PC-3 (cell line): Measurements from ENCODE around the gene NDFIP2. TPM values are rescaled to one million over a fixed set of nuclear protein-coding genes. Genes with fewer than 3 reads are reported as not detected.

Experiments
- ATAC-seq: fragments of 200-7000 bp; cut with Tn5 transposase; 2 replicates; pipeline ENCODE4 v1.9.1; 2020; ENCODE audit warnings: mild to moderate bottlenecking, moderate library complexity
- BruUV-seq: library from RNA; stranded (reverse); fragments of 400-500 nt; replicated peaks from 2 replicates; lab custom pipeline; 2021; lab: Mats Ljungman, UMichigan
- CTCF ChIA-PET: fragments of 300-600 bp; sonication (Branson Sonifier 250); formaldehyde crosslinking; loops from one replicate; lab custom pipeline; 2022; ENCODE audit warnings: antibody characterized with exemption; lab: Charles Lee
- POLR2A ChIA-PET: fragments of 300-600 bp; sonication (Branson Sonifier 250); formaldehyde crosslinking; loops from one replicate; lab custom pipeline; 2022; ENCODE audit warnings: antibody characterized with exemption; ENCODE audit not compliant: unreplicated experiment; lab: Charles Lee
- DNase-seq: peaks from one replicate; pipeline ENCODE4 v3.0.0-alpha.2; 2015
- H2AFZ ChIP-seq: fragments of 300-600 bp; sonication (generic); 2 replicates; pipeline ENCODE4 v1.6.0; 2016; ENCODE audit warnings: antibody characterized with exemption, low read length
- H3F3A ChIP-seq: fragments of 300-600 bp; sonication (generic); one replicate; pipeline ENCODE4 v1.6.0; 2017; ENCODE audit warnings: antibody characterized with exemption, low read length, control low read depth, mild to moderate bottlenecking; ENCODE audit not compliant: unreplicated experiment
- H3K27ac ChIP-seq: fragments of 300-600 bp; sonication (generic); 2 replicates; pipeline ENCODE4 v1.5.1; 2016; ENCODE audit warnings: mild to moderate bottlenecking, low read length
- H3K27me3 ChIP-seq: fragments of 300-600 bp; sonication (generic); 2 replicates; pipeline ENCODE4 v1.6.1; 2016; ENCODE audit warnings: low read length, mixed read lengths
- H3K36me3 ChIP-seq: fragments of 300-600 bp; sonication (generic); 2 replicates; pipeline ENCODE4 v1.6.1; 2016; ENCODE audit warnings: low read depth, mixed run types, low read length, mixed read lengths
- H3K4me1 ChIP-seq: fragments of 300-600 bp; sonication (generic); 2 replicates; pipeline ENCODE4 v1.5.1; 2016; ENCODE audit warnings: low read length; ENCODE audit not compliant: insufficient read depth
- H3K4me2 ChIP-seq: fragments of 300-600 bp; sonication (generic); 2 replicates; pipeline ENCODE4 v1.6.0; 2016; ENCODE audit warnings: low read length
- H3K4me3 ChIP-seq: fragments of 300-600 bp; sonication (generic); 2 replicates; pipeline ENCODE4 v1.5.1; 2016; ENCODE audit warnings: mild to moderate bottlenecking, low read length, mixed read lengths
- H3K79me2 ChIP-seq: fragments of 300-600 bp; sonication (generic); 2 replicates; pipeline ENCODE4 v1.6.1; 2017; ENCODE audit warnings: low read length, mixed read lengths
- H3K9ac ChIP-seq: fragments of 300-600 bp; sonication (generic); 2 replicates; pipeline ENCODE4 v1.6.0; 2016; ENCODE audit warnings: mild to moderate bottlenecking, low read length
- H3K9me2 ChIP-seq: fragments of 300-600 bp; sonication (generic); replicated peaks from 2 replicates; pipeline ENCODE4 v1.6.1; 2016; ENCODE audit warnings: mixed run types, low read length, mixed read lengths
- H3K9me3 ChIP-seq: fragments of 300-600 bp; sonication (generic); 2 replicates; pipeline ENCODE4 v1.6.1; 2016; ENCODE audit warnings: low read length, mixed read lengths
- H4K20me1 ChIP-seq: fragments of 300-600 bp; sonication (generic); 2 replicates; pipeline ENCODE4 v1.6.1; 2016; ENCODE audit warnings: low read length, mixed read lengths
- EZH2 ChIP-seq: fragments of 300-600 bp; sonication (generic); IDR thresholded peaks from one replicate; pipeline ENCODE4 v1.6.1; 2017; ENCODE audit warnings: antibody characterized with exemption, mild to moderate bottlenecking, low read length; ENCODE audit not compliant: unreplicated experiment
- EZH2phosphoT487 ChIP-seq: fragments of 300-600 bp; sonication (generic); IDR thresholded peaks from 2 replicates; pipeline ENCODE4 v1.6.1; 2018; ENCODE audit warnings: mild to moderate bottlenecking, antibody characterized with exemption, low read length, borderline replicate concordance
- intact Hi-C: fragments of 100-400 bp; cut with micrococcal nuclease; formaldehyde crosslinking; loops from 2 replicates; pipeline ENCODE4 v1.9.0; 2023
- total RNA-seq: library from RNA; depleted of rRNA; stranded (reverse); fragments of >200 nt; gene quantifications from 2 replicates; pipeline ENCODE4 v1.2.3, GENCODE V29; 2014
- TF ChIP-seq, protein P1 (sequence below): fragments of 300-600 bp; sonication (generic); conservative IDR thresholded peaks from 2 replicates; pipeline ENCODE4 v1.5.1; 2017; ENCODE audit warnings: antibody characterized with exemption, low read depth, mild to moderate bottlenecking, low read length

The NDFIP2 gene
- total RNA-seq, 1 experiment from 2014 or later: 19.5 TPM

DNA sequence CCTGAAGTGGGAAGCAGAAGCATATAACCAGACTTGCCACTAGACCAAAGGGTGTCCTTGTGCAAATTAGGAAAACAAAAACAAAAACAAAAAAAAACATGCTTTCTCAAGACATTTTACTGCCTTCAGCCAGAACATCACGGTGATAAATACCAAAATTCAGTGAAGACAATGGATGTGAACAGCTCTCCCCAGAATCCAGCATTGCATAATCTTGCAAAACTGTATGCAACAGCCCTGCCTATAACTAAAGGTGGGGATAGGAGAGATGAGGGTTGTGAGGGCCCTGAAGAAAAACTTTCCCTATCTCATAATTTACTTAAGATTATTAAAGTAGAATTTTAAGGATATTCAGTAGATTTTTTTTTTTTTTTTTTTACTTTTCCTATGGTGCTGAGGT, 24.9 kb upstream of the NDFIP2 start:
- no peaks in the 10 kb centered on the region for H4K20me1 ChIP-seq
- H3F3A ChIP-seq: no peaks in the 10 kb centered on the region
- POLR2A ChIA-PET: no interaction called here
- CTCF ChIA-PET: no interaction called here
- no peaks in the 10 kb centered on the region for H3K9me3 ChIP-seq
- H3K27me3 ChIP-seq: no peaks in the 10 kb centered on the region
- intact Hi-C loops: no loop called here
- no peaks in the 10 kb centered on the region for H3K9me2 ChIP-seq
- TF ChIP-seq, protein P1, sequence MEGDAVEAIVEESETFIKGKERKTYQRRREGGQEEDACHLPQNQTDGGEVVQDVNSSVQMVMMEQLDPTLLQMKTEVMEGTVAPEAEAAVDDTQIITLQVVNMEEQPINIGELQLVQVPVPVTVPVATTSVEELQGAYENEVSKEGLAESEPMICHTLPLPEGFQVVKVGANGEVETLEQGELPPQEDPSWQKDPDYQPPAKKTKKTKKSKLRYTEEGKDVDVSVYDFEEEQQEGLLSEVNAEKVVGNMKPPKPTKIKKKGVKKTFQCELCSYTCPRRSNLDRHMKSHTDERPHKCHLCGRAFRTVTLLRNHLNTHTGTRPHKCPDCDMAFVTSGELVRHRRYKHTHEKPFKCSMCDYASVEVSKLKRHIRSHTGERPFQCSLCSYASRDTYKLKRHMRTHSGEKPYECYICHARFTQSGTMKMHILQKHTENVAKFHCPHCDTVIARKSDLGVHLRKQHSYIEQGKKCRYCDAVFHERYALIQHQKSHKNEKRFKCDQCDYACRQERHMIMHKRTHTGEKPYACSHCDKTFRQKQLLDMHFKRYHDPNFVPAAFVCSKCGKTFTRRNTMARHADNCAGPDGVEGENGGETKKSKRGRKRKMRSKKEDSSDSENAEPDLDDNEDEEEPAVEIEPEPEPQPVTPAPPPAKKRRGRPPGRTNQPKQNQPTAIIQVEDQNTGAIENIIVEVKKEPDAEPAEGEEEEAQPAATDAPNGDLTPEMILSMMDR: no peak
- TF ChIP-seq EZH2phosphoT487 (no peak), EZH2 (no peak)
- ATAC-seq: no peak
- peaks cover 24% of the 10 kb centered on the region for H3K4me1 ChIP-seq
- H3K4me2 ChIP-seq: no peak overlapping the region
- no peak overlapping the region for H3K4me3 ChIP-seq
- no peak for DNase-seq
- no peak overlapping the region for H3K9ac ChIP-seq
- no peaks in the 10 kb centered on the region for H3K79me2 ChIP-seq
- H3K36me3 ChIP-seq: no peaks in the 10 kb centered on the region
- no TSS peak for BruUV-seq
- H3K27ac ChIP-seq: no peak overlapping the region
- H2AFZ ChIP-seq: no peak overlapping the region

DNA sequence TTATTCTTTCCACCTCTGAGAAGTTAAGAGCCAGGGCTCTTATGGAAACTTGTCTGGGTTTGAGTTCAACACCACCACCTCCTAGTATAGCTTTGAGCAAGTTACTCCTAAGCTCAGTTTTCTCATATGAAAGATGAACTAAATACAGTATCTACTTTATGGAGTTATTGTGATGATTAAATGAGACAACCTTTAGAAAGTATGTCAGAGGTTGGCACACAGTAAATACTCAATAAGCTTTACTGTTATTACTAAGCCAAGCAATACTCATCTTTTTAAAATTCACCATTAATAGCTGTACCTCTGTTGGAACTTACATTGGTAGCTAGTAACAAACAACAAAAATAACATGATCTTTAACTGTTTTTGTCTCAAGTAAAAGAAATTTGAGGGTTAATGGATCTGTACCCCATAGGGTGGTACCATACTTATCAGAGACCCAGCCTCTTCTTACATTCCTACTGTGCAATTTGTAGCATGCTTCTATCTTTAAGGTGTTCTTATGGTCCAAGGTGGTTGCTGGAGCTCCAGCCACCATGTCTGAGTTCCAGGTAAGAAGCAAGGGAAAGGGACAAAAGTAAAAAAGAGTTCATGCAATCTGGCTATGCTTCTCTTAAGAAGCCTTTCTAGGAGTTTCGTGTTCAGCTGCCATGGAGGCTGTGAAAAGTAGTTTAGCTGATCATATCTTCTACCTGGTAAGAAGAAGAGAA, 24.1 kb upstream of the NDFIP2 start:
- ATAC-seq (no peak), DNase-seq (no peak)
- intact Hi-C loops: no loop called here
- Histone ChIP-seq H3K9me2 (no peaks in the 10 kb centered on the region), H3K9me3 (no peaks in the 10 kb centered on the region), H2AFZ (no peak overlapping the region), H3K79me2 (no peaks in the 10 kb centered on the region), H3K36me3 (no peaks in the 10 kb centered on the region), H3K4me2 (no peak overlapping the region), H3F3A (no peaks in the 10 kb centered on the region), H3K27ac (no peak overlapping the region), H3K4me1 (peaks cover 18% of the 10 kb centered on the region), H3K27me3 (no peaks in the 10 kb centered on the region), H4K20me1 (no peaks in the 10 kb centered on the region), H3K9ac (no peak overlapping the region), H3K4me3 (no peak overlapping the region)
- ChIA-PET POLR2A (interaction anchor here (0.5 kb wide), 1 partner anchor 24 kb away, joined by 6 read pairs; the partner anchor contains the start of gene NDFIP2), CTCF (no interaction called here)
- BruUV-seq: no TSS peak
- TF ChIP-seq, protein P1: no peak
- TF ChIP-seq EZH2phosphoT487 (no peak), EZH2 (no peak)

DNA sequence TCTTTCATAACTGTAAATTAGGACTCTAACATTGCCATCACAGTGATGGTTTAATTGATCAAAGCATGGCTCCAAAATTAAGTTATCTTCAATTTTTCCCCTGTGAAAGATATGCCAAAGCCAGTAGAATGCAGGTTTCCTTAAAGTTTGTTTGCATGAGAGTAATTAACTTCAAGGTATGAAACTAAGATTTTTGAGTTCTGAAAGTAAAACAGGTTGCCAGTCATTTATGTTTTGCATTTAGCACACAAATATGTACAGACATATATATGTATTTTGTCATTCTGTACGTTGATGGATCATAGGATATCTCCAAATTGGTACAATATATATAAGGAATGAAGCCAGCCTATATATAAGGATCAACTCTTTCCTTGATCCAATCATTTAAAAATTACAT, 23.6 kb upstream of the NDFIP2 start:
- no peaks in the 10 kb centered on the region for H3K36me3 ChIP-seq
- ATAC-seq (no peak), DNase-seq (no peak)
- H4K20me1 ChIP-seq: no peaks in the 10 kb centered on the region
- no peaks in the 10 kb centered on the region for H3K27me3 ChIP-seq
- H3K9me3 ChIP-seq: no peaks in the 10 kb centered on the region
- TF ChIP-seq EZH2phosphoT487: no peak
- no peak for TF ChIP-seq EZH2
- TF ChIP-seq, protein P1: no peak
- H3K9ac ChIP-seq: no peak overlapping the region
- no peak overlapping the region for H3K27ac ChIP-seq
- ChIA-PET CTCF (no interaction called here), POLR2A (no interaction called here)
- peaks cover 14% of the 10 kb centered on the region; the same call in 1 of the 2 replicates for H3K4me1 ChIP-seq
- H2AFZ ChIP-seq: no peak overlapping the region
- no peak overlapping the region for H3K4me2 ChIP-seq
- no peaks in the 10 kb centered on the region for H3K9me2 ChIP-seq
- H3K4me3 ChIP-seq: no peak overlapping the region
- H3F3A ChIP-seq: no peaks in the 10 kb centered on the region
- intact Hi-C loops: no loop called here
- no TSS peak for BruUV-seq
- no peaks in the 10 kb centered on the region for H3K79me2 ChIP-seq
